SIG-M5 treated with dmso at 0.1 percent for 504 hours (cell line): ENCODE results near the gene ZNF536.
"Not testable (repeated sequence)": the region's sequence is repeated elsewhere in the genome, so short reads cannot be mapped to it uniquely, and the experiment has no call there.

Experiments
- DNase-seq: peaks from one replicate; lab custom pipeline; 2025; ENCODE audit not compliant: unreplicated experiment; lab: John Stamatoyannopoulos, UW

ZNF536 gene

DNA sequence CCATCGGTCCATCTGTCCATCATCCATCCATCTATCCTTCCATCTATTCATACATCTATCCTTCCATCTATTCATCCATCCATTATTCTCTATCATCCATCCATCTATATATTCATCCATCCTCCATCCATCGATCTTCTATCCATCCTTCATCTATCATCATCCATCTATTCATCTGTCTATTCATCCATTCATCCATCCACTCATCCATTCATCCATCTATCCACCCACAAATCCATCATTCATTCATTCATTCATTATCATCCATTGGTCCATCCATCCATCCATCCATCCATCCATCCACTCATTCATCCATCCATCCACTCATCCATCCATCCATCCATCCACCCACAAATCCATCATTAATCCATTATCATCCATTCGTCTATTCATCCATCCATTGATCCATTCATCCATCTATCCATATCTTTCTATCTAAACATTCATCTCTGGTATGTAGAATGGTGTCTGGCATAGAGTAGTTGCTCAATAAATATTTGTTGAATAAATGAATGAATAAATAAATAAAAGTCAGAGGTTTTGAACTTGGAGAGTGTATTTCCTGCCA, 36.6 kb downstream of the ZNF536 start:
- DNase-seq = no peak

DNA sequence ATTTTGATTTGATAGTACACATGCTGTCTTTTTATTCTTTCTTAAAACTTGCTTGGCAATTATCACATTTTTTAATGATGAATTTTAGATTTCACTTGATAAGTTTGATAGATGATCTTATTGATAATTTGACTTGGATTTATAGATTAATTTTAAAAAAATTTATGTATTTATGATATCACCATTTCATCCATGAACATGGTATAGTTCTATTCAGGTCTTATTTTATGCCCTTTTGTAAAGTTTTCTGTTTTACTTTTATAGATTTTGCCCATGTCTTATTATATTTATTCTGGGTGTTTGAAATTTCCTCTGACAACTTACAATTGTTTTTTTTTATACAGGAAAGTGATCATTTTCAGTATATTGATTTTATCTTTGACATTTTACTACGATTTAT, 39.5 kb downstream of the ZNF536 start:
- no peak for DNase-seq

DNA sequence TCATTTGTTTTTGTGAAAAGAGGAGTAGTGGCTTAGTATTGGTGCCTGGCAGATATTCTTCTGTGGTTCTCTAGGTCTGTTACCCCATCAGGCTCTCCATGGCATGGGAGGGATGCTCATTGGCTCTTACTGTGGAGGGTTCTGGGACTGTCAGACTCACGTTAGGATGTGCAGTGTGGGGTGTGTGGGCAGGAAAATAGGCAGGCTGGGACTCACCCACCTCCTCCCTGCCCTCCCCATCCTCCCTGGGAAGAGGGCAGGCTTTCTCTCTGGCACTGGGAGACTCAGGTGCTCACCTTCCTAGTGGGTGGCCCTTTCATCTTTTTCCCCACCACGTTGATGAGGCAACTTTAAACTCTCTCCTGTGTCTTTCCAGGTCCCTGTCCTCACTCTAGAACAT, 44.2 kb downstream of the ZNF536 start:
- no peak for DNase-seq

DNA sequence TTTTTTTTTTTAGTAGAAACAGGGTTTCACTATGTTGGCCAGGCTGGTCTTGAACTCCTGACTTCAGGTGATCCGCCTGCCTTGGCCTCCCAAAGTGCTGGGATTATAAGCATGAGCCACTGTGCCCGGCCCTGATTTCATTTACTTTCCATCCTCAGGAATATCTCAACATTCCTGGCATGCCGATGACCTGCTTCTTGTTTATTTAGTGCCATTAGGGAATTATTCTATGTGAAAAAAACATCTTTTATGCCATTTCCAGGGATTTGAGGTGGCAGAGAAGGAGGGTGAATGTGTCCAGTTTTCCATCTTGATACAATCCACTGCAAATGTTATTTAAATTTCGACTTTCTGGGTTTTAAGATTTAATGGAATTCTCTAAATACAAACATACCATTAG, 45.0 kb downstream of the ZNF536 start:
- not testable (repeated sequence) for DNase-seq

DNA sequence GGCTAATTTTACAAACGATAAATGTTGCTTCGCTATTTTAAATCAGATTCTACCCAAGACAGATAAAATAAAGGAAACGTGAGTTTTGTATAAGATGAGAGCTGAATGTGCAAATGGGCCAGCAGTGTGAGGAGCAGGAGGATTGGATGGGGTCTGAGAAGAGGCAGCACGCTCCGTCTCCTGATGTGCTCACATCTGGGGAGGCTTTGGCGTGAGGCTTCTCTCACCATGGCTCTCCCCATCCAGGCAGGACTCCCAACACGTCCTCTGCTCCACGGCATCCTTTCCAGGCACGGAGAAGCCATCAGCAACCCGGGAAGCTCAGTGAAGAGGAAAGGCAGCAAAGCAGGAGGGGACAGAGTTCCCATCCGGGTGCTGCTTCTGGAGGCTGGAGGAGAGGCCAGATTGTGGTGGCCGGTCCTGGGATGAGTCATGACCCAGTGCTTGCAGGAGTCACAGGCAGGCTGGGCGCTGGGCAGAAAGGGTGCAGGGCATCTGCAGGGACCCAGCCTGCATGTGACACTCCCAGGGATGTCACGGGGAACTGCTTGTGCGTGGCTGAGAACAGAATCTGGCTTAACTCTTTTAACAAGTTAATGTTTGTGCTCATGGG, 47.5 kb downstream of the ZNF536 start:
- no peak for DNase-seq

DNA sequence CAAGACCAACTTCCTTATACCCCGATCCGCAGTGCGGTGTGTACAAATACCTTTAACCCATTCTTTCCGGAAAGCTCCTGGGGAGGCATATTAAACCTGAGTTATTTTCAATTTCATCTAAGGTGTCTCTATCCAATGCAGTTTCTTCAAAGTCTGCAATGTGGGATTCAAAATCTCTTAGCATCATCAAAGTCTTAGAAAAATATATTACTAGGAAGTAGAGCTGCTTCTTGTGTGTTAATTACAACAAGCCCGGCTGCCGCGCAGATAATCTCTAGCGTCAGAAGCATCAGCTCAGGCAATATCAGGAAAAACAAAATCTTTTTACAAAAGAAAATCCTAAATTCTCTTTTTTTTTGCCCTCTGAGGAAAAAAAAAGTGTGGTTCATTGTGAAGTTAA, 48.1 kb downstream of the ZNF536 start:
- DNase-seq = no peak

DNA sequence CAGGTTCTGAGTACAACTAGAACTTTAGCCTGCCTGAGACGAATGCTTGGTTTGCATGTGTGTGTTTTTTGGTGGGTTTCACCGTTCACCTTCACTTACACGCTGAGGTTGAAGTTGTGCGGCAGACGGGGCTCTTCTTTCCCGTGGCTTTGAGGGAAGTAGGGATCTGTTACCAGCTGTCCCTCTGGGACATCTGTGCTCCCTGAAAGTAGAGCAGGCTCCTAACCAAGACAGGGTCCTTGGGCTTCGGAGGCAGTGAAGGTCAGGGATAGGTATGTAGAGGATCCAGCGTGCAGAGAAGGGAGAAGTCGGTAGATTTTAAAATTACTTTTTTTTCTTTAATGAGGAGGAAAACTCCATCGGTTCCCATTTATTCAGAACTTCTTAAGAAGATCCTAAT, 48.7 kb downstream of the ZNF536 start:
- no peak for DNase-seq

DNA sequence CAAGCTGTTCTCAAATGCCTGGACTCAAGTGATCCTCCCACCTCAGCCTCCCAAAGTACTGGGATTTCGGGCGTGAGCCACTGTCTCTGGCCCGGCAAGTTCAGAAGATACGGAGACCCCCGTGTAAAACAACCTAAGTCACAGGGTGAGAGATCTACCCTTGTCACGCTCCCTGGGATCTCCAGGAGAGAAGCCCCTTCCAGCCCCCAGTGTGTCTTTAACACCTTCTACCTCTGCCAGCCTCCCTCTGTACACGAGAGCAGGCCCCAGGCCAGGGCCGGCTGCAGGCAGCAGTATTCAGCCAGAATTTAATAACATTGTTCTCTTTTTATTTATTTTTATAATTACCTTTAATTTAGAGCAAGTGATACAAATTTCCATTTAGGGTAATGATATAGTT, 49.4 kb downstream of the ZNF536 start:
- DNase-seq = no peak

DNA sequence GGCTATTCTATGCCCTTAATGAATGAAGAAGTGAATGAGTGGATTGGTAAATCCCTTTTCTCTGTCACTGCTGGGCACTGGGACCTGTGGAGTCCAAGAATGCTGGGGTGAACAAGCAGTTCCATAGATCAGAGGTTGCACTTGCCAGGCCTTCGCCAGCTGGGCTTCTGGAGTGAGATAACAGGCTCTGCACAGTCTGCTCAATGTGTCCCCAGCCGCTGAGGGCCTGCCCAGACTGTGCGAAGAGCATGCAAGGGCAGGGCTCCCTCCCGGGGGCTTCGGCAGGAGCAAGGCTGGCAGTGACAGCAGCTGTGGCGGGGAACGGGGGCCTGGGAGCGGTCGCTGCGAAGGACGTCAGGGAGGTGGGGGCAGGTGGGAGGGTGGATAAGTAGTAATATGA, 51.3 kb downstream of the ZNF536 start:
- DNase-seq = no peak

DNA sequence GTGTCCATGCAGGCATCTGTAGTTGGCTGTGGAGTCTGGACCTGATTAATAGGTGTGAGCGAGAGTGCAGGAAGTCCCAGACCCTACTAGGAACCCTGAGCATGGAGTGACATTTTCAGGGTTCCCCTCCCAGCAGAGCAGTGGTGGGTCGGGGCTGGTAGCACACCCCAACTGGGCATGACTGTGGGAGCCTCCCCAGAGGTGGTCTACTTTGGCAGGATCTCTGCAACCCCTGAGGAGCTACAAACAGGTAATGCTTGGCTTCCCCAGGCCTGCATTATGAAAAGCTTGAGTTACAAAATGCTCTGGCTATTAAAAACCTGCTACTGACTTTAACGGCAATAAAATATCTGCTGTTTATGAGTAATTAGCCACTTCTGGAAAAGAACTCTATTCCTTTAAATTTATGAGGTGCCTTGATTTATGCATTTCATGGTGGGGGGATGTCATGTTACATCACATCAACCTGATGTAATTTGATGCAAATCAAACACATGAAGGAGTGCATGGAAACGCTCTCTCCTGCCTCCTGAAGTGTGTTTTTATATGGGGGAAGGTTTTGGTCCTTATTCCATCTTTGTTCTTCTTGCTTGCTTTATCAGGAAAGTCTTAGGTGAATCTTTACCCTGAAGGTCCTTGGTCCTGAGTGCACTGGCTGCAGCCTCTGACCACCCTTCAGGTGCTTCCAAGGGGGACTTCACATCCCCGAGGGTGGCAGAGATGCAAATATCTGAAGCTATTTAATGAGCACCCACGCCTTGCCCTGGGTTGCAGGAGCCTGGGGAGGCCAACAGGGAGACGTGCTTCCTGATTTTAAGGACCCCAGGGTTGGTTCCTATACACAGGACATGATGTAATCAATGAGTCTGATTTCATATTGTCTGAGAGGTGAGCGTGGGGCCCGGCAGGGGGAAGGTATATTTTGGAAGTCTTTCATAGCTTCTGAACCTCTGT, 54.0 kb downstream of the ZNF536 start:
- no peak for DNase-seq

DNA sequence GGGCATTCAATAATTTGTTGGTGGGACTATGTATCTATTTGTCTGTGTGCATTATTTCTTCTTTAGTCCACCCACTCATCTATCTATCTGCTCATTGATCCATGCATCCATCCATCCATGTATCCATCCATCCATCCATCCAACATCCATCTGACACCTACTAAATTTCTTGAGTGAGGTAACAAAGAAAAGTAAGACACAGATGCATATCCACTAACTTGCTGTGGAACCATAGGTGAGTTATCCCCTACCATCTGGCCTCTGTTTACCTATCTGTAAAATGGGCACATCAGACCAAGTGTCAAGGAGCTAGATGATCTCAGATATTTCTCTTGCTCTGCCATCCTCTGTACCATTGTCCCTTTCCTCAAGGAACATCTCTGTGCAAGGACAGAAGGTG, 54.7 kb downstream of the ZNF536 start:
- no peak for DNase-seq

DNA sequence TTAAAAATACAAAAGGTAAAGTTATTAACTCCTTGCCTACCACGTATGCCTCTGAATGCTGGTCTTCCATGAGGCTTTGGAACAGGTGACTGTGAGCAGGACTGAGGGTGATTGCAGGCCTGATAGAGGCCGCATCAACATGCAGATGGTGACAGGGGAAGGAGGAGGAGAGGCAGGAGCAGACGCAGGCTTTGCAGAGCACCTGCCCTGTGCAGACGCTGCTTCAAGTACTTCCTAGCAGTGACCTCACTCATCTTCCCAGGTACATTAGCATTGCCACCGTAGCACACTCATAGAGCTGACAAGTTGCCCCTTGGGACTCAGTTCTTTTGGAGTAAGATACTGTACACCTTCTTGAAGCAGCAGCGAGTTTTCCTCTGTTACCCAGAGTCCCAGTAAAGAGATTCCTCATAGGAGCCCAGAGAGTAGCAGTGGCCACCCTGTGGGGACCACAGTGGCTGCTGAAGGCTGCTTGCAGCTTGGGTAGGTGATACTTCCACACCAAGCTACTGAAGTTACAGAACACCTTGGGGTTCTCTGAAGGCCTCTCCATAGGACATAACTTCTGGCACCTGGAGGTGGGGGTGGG, 56.0 kb downstream of the ZNF536 start:
- no peak for DNase-seq

DNA sequence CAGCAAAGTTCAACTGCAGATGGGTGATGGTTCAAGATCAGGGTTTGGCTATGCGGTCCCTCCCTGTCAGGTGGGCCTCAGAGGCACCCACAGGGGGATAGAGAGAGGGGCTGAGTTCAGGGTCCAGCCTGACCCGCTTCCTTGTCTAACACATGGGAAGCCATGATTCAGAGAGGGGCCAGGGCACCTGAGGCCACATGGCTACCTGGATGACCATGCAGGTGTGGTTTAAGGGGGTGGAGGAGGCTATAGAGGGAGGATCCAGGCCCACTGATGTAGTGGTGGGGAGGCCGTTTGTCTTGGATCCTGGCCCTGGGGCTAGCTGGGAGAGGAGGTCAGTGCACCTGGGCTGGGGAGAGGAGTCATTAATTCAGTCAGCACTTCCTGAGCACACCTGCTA, 56.7 kb downstream of the ZNF536 start:
- DNase-seq = no peak

DNA sequence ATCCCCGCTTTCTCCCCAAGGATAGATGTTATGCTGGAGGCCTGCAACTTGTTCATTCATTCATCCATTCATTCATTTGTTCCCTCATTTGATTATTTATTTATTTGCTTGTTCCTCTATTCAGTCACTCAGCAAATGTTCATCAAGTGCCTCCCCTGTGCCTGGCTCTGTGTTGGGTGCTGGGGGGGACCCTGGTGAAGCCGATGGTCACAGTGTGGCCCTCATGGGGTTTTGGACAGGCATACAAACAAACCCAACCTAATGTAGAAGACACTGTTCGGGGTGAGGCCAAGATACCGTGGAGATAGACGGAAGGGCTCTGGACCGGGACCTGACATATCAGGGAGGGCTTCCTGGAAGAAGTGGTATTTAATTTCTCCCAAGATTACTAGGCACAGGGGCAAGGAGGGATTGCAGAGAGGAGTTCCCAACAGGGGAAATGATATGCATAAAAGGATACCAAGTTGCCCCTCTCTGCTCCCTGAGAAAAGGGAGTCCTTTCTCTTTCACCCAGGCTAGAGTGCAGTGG, 58.1 kb downstream of the ZNF536 start:
- DNase-seq = no peak

DNA sequence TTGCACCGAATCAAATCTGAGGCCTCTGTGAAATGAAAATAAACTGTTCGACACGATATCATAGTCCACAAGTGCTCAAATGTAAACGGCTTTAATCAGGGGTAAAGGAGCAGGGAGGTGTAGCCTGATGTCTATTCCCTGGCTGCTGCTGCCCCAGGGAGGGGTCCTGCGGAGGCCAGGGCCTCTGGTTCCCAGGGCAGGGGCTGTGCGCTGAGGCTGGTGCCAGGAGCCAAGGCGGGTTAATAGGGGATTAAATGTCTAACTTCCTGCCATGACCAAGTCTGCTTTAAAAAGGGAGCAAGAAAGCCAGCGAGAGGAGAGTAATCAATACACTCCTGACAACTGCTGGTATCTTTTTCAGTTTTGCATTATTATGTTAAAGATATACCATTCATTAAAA, 59.4 kb downstream of the ZNF536 start:
- DNase-seq = no peak

DNA sequence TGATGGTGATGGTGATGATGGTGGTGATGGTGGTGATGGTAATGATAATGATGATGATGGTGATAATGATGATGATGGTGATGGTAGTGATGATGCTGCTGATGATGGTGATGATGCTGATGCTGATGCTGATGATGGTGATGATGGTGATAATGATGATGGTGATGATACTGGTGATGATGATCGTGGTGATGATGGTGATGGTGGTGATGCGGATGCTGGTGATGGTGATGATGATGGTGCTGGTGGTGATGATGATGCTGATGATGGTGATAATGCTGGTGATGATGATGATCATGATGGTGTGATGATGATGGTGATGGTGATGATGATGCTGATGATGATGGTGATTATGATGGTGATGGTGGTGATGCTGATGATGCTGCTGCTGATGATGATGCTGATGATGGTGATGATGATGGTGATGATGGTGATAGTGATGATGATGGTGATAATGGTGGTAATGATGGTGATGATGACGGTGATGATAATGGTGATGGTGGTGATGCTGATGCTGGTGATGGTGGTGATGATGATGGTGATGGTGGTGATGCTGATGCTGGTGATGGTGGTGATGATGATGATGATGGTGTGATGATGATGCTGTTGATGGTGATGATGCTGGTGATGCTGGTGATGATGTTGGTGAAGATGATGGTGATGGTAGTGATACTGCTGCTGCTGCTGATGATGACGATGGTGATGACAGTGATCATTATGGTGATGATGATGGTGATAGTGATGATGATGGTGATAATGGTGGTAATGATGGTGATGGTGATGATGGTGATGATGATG, 62.8 kb downstream of the ZNF536 start:
- no peak for DNase-seq

DNA sequence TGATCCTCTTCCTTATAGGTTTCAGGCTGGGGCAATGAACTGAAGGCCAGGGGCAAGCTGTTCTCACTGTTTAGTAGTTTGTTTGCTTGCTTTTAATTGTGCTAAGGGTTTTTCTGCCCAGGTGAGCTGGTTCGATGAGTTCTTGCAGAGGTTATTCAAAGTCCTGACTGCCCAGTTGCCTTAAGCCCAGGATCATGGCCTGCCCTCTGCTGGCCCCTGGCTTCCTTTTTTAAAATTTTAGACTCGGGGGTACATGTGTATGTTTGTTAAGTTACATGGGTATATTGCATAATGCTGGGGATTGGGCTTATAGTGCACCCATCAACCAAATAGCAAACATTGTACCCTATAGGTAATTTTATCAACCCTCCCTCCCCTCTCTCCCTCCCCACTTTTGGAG, 65.7 kb downstream of the ZNF536 start:
- no peak for DNase-seq

DNA sequence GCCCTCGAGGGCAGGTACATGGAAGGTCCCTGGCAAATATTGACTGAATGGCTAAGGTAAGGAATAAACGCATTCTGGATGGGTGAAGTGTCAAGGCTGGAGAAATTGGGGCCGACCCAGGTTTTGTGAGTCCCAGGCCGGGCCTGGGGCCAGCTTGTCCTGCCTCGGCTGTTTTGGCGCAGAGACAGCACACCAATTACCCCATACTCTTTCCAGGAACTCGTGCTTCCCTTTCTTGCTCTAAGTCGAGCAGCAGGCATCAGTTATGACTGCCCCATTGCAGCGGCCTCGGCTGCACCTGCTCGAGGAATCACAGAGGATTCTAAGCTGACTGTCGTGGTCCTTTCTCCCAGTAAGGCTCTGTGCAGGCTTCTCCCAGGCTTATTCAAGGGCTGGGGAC, 67.1 kb downstream of the ZNF536 start:
- DNase-seq = no peak

DNA sequence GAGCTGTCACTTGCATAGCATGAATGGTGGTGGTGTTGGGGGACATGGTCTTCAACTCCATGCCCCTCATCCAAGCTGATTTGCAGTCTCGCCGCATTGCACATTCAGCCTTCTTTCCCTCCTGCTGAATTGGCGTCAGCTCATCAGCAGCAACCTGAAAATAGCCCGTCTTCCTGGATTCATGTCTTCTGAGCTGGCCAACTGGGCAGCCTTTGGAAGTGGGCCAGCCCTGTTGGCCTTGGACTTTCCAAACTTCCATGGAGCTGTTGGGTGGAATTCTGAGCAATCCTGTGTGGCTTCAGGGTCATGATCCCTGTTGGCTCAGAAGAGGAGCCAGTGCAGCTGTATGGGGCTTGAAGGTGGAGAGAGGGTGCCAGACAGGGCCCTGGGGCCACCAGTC, 68.8 kb downstream of the ZNF536 start:
- DNase-seq = no peak

DNA sequence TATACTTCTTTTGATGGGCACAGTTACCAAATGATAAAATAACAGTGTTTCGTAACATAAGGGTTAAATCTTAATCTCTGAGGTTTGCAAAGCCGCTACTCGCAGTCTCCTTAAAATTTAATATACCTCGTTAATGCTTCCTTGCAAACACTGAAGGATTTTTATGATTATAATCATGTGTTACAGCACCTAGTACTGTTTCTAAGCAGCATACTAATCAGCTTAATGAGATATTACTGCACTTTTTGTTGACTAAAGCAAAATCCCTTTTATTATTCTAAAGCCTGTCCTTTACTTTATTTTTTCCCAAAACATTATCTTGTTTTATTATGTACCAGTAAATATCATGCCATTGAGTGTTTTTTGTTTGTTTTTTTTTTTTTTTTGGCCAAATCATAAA, 70.5 kb downstream of the ZNF536 start:
- DNase-seq = no peak
